Measurements from ENCODE around the gene FZD8.

GRCh38 chr10:35668865-35669650 is 27.0 kb upstream of the FZD8 start:
- TF ChIP-seq CTCF (optimal IDR thresholded peaks at IDR 0.05 in 1 of 3, IDR thresholded peaks at IDR 0.05 in 1 of 3, conservative IDR thresholded peaks at IDR 0.05 in 1 of 3; ENCODE audit: extremely low read depth in 1 of 3, insufficient read depth in 2 of 3, low read length in 3 of 3), result no peak
- no peak for TF ChIP-seq EZH2 (IDR thresholded peaks at IDR 0.05; ENCODE audit: low read length)

Data from keratinocyte (primary cell).